Right atrium auricular region (tissue), 2 donors: ENCODE results near the gene DAGLA. TPM values are rescaled to one million over a fixed set of nuclear protein-coding genes. Genes with fewer than 3 reads are reported as not detected.

Source experiments
- DNase-seq: peaks from one replicate; pipeline ENCODE4 v3.0.0-alpha.2; 2019; ENCODE audit warnings: low spot score
- H3K27ac ChIP-seq, 2 donors: fragments of 200-600 bp; sonication (generic); 1 replicate in 1 of 2; 2 replicates in 1 of 2; pipeline ENCODE4 v1.5.1; 2016 to 2019
- H3K27me3 ChIP-seq, 2 donors: fragments of 200-600 bp; sonication (generic); one replicate each; pipeline versions ENCODE4 v1.5.1 to v1.6.0; 2017 to 2019
- H3K36me3 ChIP-seq: fragments of 200-600 bp; sonication (generic); one replicate; pipeline ENCODE4 v1.5.1; 2016
- H3K4me1 ChIP-seq, 2 donors: fragments of 200-600 bp; sonication (generic); one replicate each; pipeline versions ENCODE4 v1.5.1 to v1.6.0; 2017 to 2019
- H3K4me3 ChIP-seq, 2 donors: fragments of 200-600 bp; sonication (generic); 1 replicate in 1 of 2; 2 replicates in 1 of 2; pipeline ENCODE4 v1.5.1; 2017 to 2019; ENCODE audit warnings: mild to moderate bottlenecking in 1 of 2, moderate library complexity in 1 of 2
- H3K9me3 ChIP-seq, 2 donors: fragments of 200-600 bp; sonication (generic); one replicate each; pipeline ENCODE4 v1.5.1; 2019
- CTCF ChIP-seq, 2 donors: fragments of 200-600 bp; sonication (generic); IDR thresholded peaks; one replicate each; pipeline ENCODE4 v1.5.1; 2019; ENCODE audit warnings: antibody characterized with exemption in 2 of 2
- total RNA-seq, 2 donors: library from RNA; depleted of rRNA; stranded (reverse); fragments of >200 nt; gene quantifications; one replicate each; pipeline ENCODE4 v1.1.0, GENCODE V29; 2016

The DAGLA gene
- total RNA-seq, 2 donors from 2014 or later = 3.9 to 5.7 TPM

- Histone ChIP-seq H3K36me3 (no peaks in the 10 kb centered on the region), H3K27ac (no peak overlapping the region), H3K9me3 (no peaks in the 10 kb centered on the region), H3K4me3 (no peak overlapping the region), H3K4me1 (peaks cover 0 to 49% of the 10 kb centered on the region in 2 donors), H3K27me3 (no peaks in the 10 kb centered on the region)
- DNase-seq = no peak
- TF ChIP-seq CTCF (IDR thresholded peaks at IDR 0.05) = no peak
These were observed 5.9 kb downstream of the DAGLA start for GRCh38 chr11:61686066-61686465.

GRCh38 chr11:61686469-61686868, 6.3 kb downstream of the DAGLA start:
- no peak overlapping the region for H3K4me3 ChIP-seq
- H3K4me1 ChIP-seq = peaks cover 0 to 45% of the 10 kb centered on the region in 2 donors
- TF ChIP-seq CTCF (IDR thresholded peaks at IDR 0.05) = no peak
- H3K9me3 ChIP-seq = no peaks in the 10 kb centered on the region
- H3K27me3 ChIP-seq = no peaks in the 10 kb centered on the region
- no peak overlapping the region for H3K27ac ChIP-seq
- DNase-seq = no peak
- no peaks in the 10 kb centered on the region for H3K36me3 ChIP-seq

- Histone ChIP-seq H3K4me3 (no peak overlapping the region), H3K9me3 (no peaks in the 10 kb centered on the region), H3K27me3 (no peaks in the 10 kb centered on the region), H3K27ac (no peak overlapping the region), H3K36me3 (no peaks in the 10 kb centered on the region), H3K4me1 (peaks cover 0 to 35% of the 10 kb centered on the region in 2 donors)
- DNase-seq = no peak
- no peak for TF ChIP-seq CTCF (IDR thresholded peaks at IDR 0.05)
These were observed 7.2 kb downstream of the DAGLA start for GRCh38 chr11:61687420-61687819.

- Histone ChIP-seq H3K4me3 (peak overlapping the region in 1 of 2 donors; percentile 20), H3K36me3 (no peaks in the 10 kb centered on the region), H3K27me3 (no peaks in the 10 kb centered on the region), H3K27ac (peak overlapping the region; percentile 76 to 84), H3K9me3 (no peaks in the 10 kb centered on the region), H3K4me1 (peaks cover 0 to 29% of the 10 kb centered on the region in 2 donors)
- DNase-seq = peak; percentile 93
- no peak for TF ChIP-seq CTCF (IDR thresholded peaks at IDR 0.05)
These were observed 8.4 kb downstream of the DAGLA start for GRCh38 chr11:61688365-61689163.

- Histone ChIP-seq H3K9me3 (no peaks in the 10 kb centered on the region), H3K27me3 (no peaks in the 10 kb centered on the region), H3K36me3 (no peaks in the 10 kb centered on the region), H3K27ac (peak overlapping the region; percentile 76 to 84), H3K4me3 (no peak overlapping the region), H3K4me1 (peaks cover 0 to 29% of the 10 kb centered on the region in 2 donors)
- no peak for DNase-seq
- TF ChIP-seq CTCF (IDR thresholded peaks at IDR 0.05) = no peak
These were observed 8.9 kb downstream of the DAGLA start for GRCh38 chr11:61689164-61689496.
